ENCODE data around the gene ADCY9.

Gene ADCY9

GRCh38 chr16:3998793-3999478, 117.3 kb downstream of the ADCY9 start:
- DNase-seq, result no peak

- DNase-seq, result no peak
Observed at GRCh38 chr16:3997231-3997841, 118.9 kb downstream of the ADCY9 start.

- DNase-seq, result no peak
Observed at GRCh38 chr16:3995001-3995400, 121.2 kb downstream of the ADCY9 start.

- no peak for DNase-seq
Observed at GRCh38 chr16:3993052-3993785, 123.0 kb downstream of the ADCY9 start.

GRCh38 chr16:3992297-3993051, 123.8 kb downstream of the ADCY9 start:
- no peak for DNase-seq

- DNase-seq, result no peak
Observed at GRCh38 chr16:3988824-3989223, 127.4 kb downstream of the ADCY9 start.

- no peak for DNase-seq
Observed at GRCh38 chr16:3988011-3988410, 128.2 kb downstream of the ADCY9 start.

GRCh38 chr16:3987231-3987630, 129.0 kb downstream of the ADCY9 start:
- no peak for DNase-seq

- no peak for DNase-seq
Observed at GRCh38 chr16:3986235-3986544, 130.1 kb downstream of the ADCY9 start.

- DNase-seq, result no peak
Observed at GRCh38 chr16:3984111-3985060, 131.9 kb downstream of the ADCY9 start.

GRCh38 chr16:3983081-3983520, 133.1 kb downstream of the ADCY9 start:
- DNase-seq, result peak; percentile 50

- no peak for DNase-seq
Observed at GRCh38 chr16:3982216-3982615, 134.0 kb downstream of the ADCY9 start.

- DNase-seq, result no peak
Observed at GRCh38 chr16:3980253-3981111, 135.8 kb downstream of the ADCY9 start.

- no peak for DNase-seq
Observed at GRCh38 chr16:3979518-3979917, 136.7 kb downstream of the ADCY9 start.

GRCh38 chr16:3979070-3979469, 137.2 kb downstream of the ADCY9 start:
- DNase-seq, result no peak

GRCh38 chr16:3977376-3977775, 138.9 kb downstream of the ADCY9 start:
- DNase-seq, result no peak

- no peak for DNase-seq
Observed at GRCh38 chr16:3974751-3975150, 141.5 kb downstream of the ADCY9 start.

GRCh38 chr16:3971706-3972105, 144.5 kb downstream of the ADCY9 start:
- DNase-seq, result no peak

- no peak for DNase-seq
Observed at GRCh38 chr16:3971261-3971660, 145.0 kb downstream of the ADCY9 start.

- no peak for DNase-seq
Observed at GRCh38 chr16:3968551-3968950, 147.7 kb downstream of the ADCY9 start.

GRCh38 chr16:3966681-3967080, 149.6 kb downstream of the ADCY9 start:
- no peak for DNase-seq
